Measurements from ENCODE around the gene RPTOR.

Gene RPTOR

GRCh38 chr17:80924111-80924806 is 379.6 kb downstream of the RPTOR start:
- no peak for DNase-seq

- no peak for DNase-seq
Measured at GRCh38 chr17:80924807-80925610, 380.4 kb downstream of the RPTOR start.

- no peak for DNase-seq
Measured at GRCh38 chr17:80925688-80926335, 381.2 kb downstream of the RPTOR start.

GRCh38 chr17:80926591-80927250 is 382.1 kb downstream of the RPTOR start:
- DNase-seq, result no peak

- DNase-seq, result no peak
Measured at GRCh38 chr17:80927791-80928216, 383.2 kb downstream of the RPTOR start.

- DNase-seq, result no peak
Measured at GRCh38 chr17:80929449-80929848, 384.8 kb downstream of the RPTOR start.

- no peak for DNase-seq
Measured at GRCh38 chr17:80930335-80931279, 386.0 kb downstream of the RPTOR start.

- no peak for DNase-seq
Measured at GRCh38 chr17:80931421-80932265, 387.0 kb downstream of the RPTOR start.

GRCh38 chr17:80935526-80935925 is 390.9 kb downstream of the RPTOR start:
- DNase-seq, result no peak

GRCh38 chr17:80936218-80936617 is 391.6 kb downstream of the RPTOR start:
- DNase-seq, result no peak

- no peak for DNase-seq
Measured at GRCh38 chr17:80936723-80937122, 392.1 kb downstream of the RPTOR start.

- DNase-seq, result no peak
Measured at GRCh38 chr17:80937462-80938381, 393.1 kb downstream of the RPTOR start.

- DNase-seq, result no peak
Measured at GRCh38 chr17:80938556-80938955, 393.9 kb downstream of the RPTOR start.

- no peak for DNase-seq
Measured at GRCh38 chr17:80939151-80940145, 394.8 kb downstream of the RPTOR start.

GRCh38 chr17:80940171-80941123 is 395.8 kb downstream of the RPTOR start:
- DNase-seq, result no peak

GRCh38 chr17:80941171-80941570 is 396.5 kb downstream of the RPTOR start:
- DNase-seq, result no peak

- no peak for DNase-seq
Measured at GRCh38 chr17:80941743-80942422, 397.2 kb downstream of the RPTOR start.
